ENCODE data around the gene P3H2.

P3H2 gene

GRCh38 chr3:190019844-190020243 is 100.9 kb downstream of the P3H2 start:
- FAIRE-seq (no peak), DNase-seq (ENCODE audit: insufficient read length, low spot score) (no peak)

- no peak for FAIRE-seq
- DNase-seq (ENCODE audit: insufficient read length, low spot score) = no peak
These were observed 101.7 kb downstream of the P3H2 start for GRCh38 chr3:190019006-190019405.

GRCh38 chr3:190018460-190018859 is 102.2 kb downstream of the P3H2 start:
- FAIRE-seq (peak; percentile 20), DNase-seq (ENCODE audit: insufficient read length, low spot score) (no peak)

GRCh38 chr3:190017521-190018288 is 103.0 kb downstream of the P3H2 start:
- DNase-seq (ENCODE audit: insufficient read length, low spot score) = peak; percentile 48
- no peak for FAIRE-seq

- no peak for DNase-seq (ENCODE audit: insufficient read length, low spot score)
- no peak for FAIRE-seq
These were observed 103.7 kb downstream of the P3H2 start for GRCh38 chr3:190016966-190017365.

- DNase-seq (ENCODE audit: insufficient read length, low spot score) = no peak
- FAIRE-seq = no peak
These were observed 105.8 kb downstream of the P3H2 start for GRCh38 chr3:190014940-190015339.

- DNase-seq (ENCODE audit: insufficient read length, low spot score) = no peak
These were observed 106.5 kb downstream of the P3H2 start for GRCh38 chr3:190013943-190014924.

GRCh38 chr3:190012784-190013183 is 107.9 kb downstream of the P3H2 start:
- FAIRE-seq = no peak

More at GRCh38 chr3:190013943-190014924, 106.5 kb downstream of the P3H2 start:
- FAIRE-seq = no peak

GRCh38 chr3:190012314-190012782 is 108.3 kb downstream of the P3H2 start:
- FAIRE-seq (no peak), DNase-seq (ENCODE audit: insufficient read length, low spot score) (no peak)

More at GRCh38 chr3:190012784-190013183, 107.9 kb downstream of the P3H2 start:
- DNase-seq (ENCODE audit: insufficient read length, low spot score) = no peak

- FAIRE-seq (no peak), DNase-seq (ENCODE audit: insufficient read length, low spot score) (no peak)
These were observed 110.2 kb downstream of the P3H2 start for GRCh38 chr3:190010486-190010885.

- DNase-seq (ENCODE audit: insufficient read length, low spot score) = no peak
- no peak for FAIRE-seq
These were observed 111.1 kb downstream of the P3H2 start for GRCh38 chr3:190009614-190010013.

GRCh38 chr3:190008432-190008831 is 112.3 kb downstream of the P3H2 start:
- DNase-seq (ENCODE audit: insufficient read length, low spot score) = no peak

GRCh38 chr3:190005343-190006113 is 115.2 kb downstream of the P3H2 start:
- FAIRE-seq = no peak

More at GRCh38 chr3:190008432-190008831, 112.3 kb downstream of the P3H2 start:
- FAIRE-seq = no peak

GRCh38 chr3:190004656-190005055 is 116.0 kb downstream of the P3H2 start:
- DNase-seq (ENCODE audit: insufficient read length, low spot score) = no peak

More at GRCh38 chr3:190005343-190006113, 115.2 kb downstream of the P3H2 start:
- DNase-seq (ENCODE audit: insufficient read length, low spot score) = no peak

GRCh38 chr3:190003681-190004123 is 117.0 kb downstream of the P3H2 start:
- peak; percentile 67 for DNase-seq (ENCODE audit: insufficient read length, low spot score)
- FAIRE-seq = peak; percentile 86

More at GRCh38 chr3:190004656-190005055, 116.0 kb downstream of the P3H2 start:
- FAIRE-seq = no peak

GRCh38 chr3:190003068-190003467 is 117.6 kb downstream of the P3H2 start:
- DNase-seq (ENCODE audit: insufficient read length, low spot score) = no peak
- FAIRE-seq = no peak

GRCh38 chr3:190001426-190001825 is 119.3 kb downstream of the P3H2 start:
- no peak for DNase-seq (ENCODE audit: insufficient read length, low spot score)
- no peak for FAIRE-seq

- no peak for FAIRE-seq
- DNase-seq (ENCODE audit: insufficient read length, low spot score) = no peak
These were observed 119.9 kb downstream of the P3H2 start for GRCh38 chr3:190000861-190001196.

GRCh38 chr3:190000187-190000860 is 120.4 kb downstream of the P3H2 start:
- FAIRE-seq (no peak), DNase-seq (ENCODE audit: insufficient read length, low spot score) (no peak)

GRCh38 chr3:189999718-190000117 is 121.0 kb downstream of the P3H2 start:
- FAIRE-seq (no peak), DNase-seq (ENCODE audit: insufficient read length, low spot score) (no peak)
